Epithelial cell of proximal tubule (primary cell): ENCODE results near the gene OPCML. TPM values are rescaled to one million over a fixed set of nuclear protein-coding genes. Genes with fewer than 3 reads are reported as not detected.

Experiments
- DNase-seq: peaks from one replicate; pipeline ENCODE4 v3.0.0-alpha.2; 2011; ENCODE audit warnings: low read depth
- H3K4me3 ChIP-seq: 2 replicates; pipeline ENCODE4 v1.5.1; 2011; ENCODE audit warnings: low read depth, mild to moderate bottlenecking, low read length
- total RNA-seq: library from RNA; depleted of rRNA; stranded (reverse); fragments of >200 nt; gene quantifications from 2 replicates; pipeline ENCODE4 v1.2.3, GENCODE V29; 2015
- TF ChIP-seq, protein P1 (sequence below): conservative IDR thresholded peaks from 2 replicates; pipeline ENCODE4 v1.5.1; 2012; ENCODE audit warnings: low read depth, mild to moderate bottlenecking, low read length

OPCML gene
- total RNA-seq, 1 donor from 2014 or later = not detected

DNA sequence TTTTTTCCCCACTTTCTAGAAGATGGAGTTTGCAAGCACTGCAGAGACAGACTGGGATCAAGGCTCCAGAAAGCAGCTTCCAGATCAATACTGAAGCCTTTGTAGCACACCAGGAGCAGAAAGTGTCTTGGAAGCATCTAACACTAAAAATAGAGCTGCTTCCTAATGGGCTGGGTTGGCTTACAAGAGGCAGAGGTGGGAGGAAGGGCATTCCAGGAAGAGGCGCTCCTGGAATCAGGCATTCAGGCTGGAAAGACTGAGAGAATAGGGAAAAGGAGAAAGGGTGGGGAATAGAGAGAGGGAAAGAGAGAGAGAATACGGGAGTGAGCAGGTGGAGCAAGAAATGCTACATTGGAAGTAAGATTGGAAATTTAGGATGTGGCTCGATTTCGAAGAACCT lies 395.9 kb downstream of the OPCML start:
- DNase-seq = no peak
- TF ChIP-seq, protein P1, sequence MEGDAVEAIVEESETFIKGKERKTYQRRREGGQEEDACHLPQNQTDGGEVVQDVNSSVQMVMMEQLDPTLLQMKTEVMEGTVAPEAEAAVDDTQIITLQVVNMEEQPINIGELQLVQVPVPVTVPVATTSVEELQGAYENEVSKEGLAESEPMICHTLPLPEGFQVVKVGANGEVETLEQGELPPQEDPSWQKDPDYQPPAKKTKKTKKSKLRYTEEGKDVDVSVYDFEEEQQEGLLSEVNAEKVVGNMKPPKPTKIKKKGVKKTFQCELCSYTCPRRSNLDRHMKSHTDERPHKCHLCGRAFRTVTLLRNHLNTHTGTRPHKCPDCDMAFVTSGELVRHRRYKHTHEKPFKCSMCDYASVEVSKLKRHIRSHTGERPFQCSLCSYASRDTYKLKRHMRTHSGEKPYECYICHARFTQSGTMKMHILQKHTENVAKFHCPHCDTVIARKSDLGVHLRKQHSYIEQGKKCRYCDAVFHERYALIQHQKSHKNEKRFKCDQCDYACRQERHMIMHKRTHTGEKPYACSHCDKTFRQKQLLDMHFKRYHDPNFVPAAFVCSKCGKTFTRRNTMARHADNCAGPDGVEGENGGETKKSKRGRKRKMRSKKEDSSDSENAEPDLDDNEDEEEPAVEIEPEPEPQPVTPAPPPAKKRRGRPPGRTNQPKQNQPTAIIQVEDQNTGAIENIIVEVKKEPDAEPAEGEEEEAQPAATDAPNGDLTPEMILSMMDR = no peak

DNA sequence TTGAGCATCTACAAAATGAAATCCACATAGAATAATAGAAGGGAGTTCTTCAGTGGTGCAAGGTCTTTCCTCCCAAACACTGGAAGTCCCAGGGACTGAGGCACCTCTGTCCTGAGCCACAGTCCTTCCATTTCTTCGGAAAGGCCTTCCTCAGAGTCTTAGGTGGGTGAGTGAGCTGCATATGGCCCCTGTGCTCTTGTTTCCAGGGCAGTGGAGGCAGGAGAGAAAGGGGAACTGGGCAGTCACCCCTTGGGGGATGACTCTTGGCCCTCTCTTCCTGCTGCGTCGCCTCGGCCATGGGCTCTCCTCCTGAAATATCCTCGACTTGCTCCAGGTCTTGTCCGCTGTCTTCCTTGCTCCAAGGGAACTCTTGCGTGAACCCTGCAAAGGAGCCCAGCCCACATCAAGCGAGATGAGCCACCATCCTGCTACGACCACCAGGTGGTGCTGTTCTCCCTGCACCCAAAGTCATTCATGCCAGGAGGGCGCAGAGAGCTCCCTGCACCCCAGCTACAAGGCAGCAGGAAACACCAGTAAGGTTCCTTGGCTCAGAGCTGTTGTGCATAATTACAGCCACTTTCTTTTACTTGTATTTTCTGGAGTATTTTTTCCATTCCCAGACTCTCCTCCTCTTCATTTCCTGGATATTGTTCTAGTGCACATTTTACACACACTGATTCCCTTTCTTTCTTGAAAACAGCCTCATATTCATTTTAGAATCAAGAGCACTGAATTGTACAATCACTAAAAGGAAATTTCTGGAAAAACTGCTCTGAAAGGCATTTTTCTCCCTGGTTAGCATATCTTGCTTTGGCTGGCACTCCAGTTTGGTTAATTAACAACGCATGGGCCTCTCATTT lies 397.8 kb downstream of the OPCML start:
- H3K4me3 ChIP-seq = no peak overlapping the region
- DNase-seq = peak; percentile 1
- TF ChIP-seq, protein P1 = peak; percentile 86

More for the DNA sequence above, 395.9 kb downstream of the OPCML start:
- H3K4me3 ChIP-seq = no peak overlapping the region

DNA sequence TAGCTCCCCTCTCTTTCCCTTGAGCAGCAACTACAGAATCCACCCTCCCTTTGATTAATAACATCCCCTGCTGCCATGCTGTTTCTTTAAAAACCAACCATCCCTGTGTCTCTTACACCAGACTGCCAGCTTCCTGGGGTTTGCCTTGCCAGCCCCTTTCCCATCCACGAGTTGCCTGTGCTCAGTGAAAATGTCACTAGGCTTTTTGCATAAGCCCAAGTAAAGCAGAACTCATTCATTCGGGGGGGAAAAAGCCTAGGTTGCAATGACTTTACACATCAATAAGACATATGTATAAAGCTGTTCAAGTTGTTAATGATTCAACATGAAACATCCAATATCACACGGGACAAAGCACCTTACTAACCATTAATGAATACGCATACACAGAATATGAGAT lies 398.7 kb downstream of the OPCML start:
- TF ChIP-seq, protein P1 = no peak
- no peak overlapping the region for H3K4me3 ChIP-seq
- DNase-seq = no peak

DNA sequence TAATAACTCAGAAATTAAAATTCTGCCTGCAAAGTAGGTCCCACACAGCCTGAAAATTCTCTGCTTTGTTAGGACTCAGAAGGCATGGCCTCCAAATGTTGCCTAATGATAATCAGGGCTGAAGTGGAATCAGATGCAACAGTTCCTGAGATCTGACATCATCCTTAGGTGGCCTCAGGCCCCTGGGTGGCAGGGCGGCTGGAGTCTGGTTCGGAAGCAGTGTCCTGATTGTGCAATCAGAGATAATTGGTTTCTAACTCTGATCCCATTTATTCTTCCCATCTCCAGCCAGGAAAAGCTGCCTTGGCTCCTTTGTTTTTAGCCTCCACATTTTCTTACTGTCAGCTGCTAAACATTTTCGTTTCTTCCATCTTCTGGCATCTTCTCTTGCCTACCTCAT lies 399.3 kb downstream of the OPCML start:
- TF ChIP-seq, protein P1 = no peak
- no peak overlapping the region for H3K4me3 ChIP-seq
- DNase-seq = no peak

DNA sequence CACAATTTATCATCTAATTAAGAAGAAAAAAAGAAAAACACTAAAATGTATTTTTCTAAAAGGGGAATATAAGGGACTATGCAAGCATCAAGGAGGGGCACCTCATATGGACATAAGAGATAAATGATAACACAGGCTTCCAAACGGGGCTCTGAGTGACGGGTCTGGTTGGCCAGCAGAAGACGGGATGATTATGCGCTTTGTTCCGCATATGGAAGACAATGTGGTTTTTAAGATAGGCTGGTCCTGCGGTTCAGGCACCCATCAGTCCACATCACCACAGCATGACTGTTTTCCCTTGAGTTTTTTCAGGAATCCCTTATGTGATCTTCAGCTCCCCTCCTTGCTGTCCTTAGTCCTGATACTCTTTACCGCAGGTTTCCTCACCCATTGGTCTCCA lies 404.6 kb downstream of the OPCML start:
- TF ChIP-seq, protein P1 = no peak
- DNase-seq = no peak
- H3K4me3 ChIP-seq = no peak overlapping the region

DNA sequence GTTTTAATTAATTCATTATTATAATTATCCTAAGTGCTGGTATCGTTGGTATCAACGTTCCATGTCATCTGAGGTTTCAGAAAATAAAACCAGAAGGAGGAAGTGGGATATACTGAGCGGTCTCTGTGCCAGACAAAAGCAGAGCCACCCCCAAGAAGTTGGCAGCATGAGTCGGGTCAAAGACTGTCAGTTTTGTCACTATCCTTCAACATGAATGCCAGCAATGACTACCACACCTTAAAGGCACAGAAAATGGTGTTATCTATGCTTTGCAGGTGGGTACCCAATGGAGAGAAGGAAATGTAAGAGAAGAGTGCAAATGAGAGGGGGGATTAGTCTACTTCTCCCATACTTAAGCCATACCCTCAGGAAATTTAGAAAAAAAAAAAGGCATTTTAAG lies 408.5 kb downstream of the OPCML start:
- TF ChIP-seq, protein P1 = no peak
- H3K4me3 ChIP-seq = no peak overlapping the region
- DNase-seq = no peak

DNA sequence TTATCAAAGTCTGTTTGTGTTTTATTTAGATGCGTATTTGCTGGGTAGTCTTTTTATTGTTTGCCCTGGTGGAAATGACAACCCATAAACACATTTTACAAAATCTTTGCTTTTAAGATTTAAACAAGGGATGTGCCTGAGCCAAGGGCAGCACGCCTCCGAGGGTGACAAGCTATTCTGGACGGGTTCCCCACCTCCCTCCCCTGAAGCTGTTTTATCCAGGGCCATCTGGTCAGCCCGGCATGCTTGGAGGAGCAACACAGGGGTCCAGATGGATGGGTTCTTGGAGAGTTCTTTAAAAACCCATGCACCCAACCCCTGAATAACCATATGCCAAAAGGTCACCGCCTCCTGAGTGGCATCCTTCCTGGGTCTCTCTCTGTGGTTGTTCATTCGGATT lies 408.9 kb downstream of the OPCML start:
- no peak overlapping the region for H3K4me3 ChIP-seq
- DNase-seq = no peak
- TF ChIP-seq, protein P1 = no peak
